Left ventricle myocardium superior (tissue), 1 donor: ENCODE data around the gene FAM9C. TPM values are rescaled to one million over a fixed set of nuclear protein-coding genes. Genes with fewer than 3 reads are reported as not detected.

Experiments
- ATAC-seq: fragments of 200-7000 bp; cut with Tn5 transposase; one replicate; pipeline ENCODE4 v1.9.1; 2020; ENCODE audit warnings: mild to moderate bottlenecking, moderate library complexity
- DNase-seq: peaks from one replicate; pipeline ENCODE4 v3.0.0-alpha.2; 2020
- intact Hi-C: fragments of 100-400 bp; cut with micrococcal nuclease; formaldehyde crosslinking; loops from one replicate; pipeline ENCODE4 v1.11.0; 2022
- total RNA-seq: library from RNA; stranded (reverse); fragmentation: NEBNext Ultra II Directional; extraction: Animal tissue kit (Norgen Biotek cat#: 25700); gene quantifications from one replicate; pipeline ENCODE4 v1.2.1, GENCODE V29; 2021
- donor health status: DM: no; HTN: yes; CAD: no; lungs with severe emphysema.

FAM9C gene
- total RNA-seq, 1 donor from 2014 or later = 1.2 TPM

DNA sequence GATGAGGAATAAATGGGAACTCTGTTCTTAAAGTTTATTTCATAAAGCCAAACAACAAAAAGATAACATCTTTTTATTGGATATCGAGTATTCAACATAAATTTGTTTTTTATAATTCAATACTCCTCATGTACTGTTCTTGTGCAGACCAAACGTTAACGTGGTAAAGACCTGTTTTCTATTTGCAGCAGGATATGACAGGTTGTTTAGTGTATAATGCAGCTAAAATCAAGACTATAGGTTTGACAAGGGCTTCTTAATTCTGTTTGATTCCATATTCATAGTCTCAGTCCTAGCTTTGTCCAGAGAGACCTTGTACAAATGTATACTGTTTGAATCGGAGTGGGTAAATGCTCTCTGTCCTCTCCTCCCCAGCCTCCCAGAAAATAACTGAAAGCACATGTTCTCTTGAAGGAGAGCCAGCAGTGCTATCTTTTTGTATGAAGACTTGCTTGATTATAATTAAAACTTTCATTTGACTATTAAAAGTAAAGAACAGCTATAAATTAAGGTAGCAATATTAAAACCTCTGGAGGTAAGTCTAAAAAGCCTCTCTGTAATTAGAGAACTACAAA lies 51.8 kb downstream of the FAM9C start:
- intact Hi-C loops = no loop called here
- no peak for DNase-seq
- no peak for ATAC-seq

DNA sequence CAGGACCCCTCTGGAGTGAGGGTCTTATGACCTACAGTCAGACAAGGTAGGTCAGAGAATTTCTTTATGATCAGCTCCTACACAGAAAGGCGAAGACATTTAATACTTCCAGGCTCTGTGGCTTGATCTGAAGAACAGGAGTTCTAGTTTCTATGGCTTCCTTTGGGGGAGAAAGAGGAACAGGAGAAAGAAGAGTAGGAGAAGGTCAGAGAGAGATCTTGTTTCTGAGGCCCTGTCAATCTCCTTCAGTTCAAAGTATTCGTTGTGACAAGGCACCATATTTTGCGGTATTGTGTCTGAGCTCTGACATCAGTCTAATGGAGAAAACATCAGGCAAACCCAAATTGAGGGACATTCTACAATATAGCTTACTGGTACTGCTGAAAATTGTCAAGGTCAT lies 52.8 kb downstream of the FAM9C start:
- ATAC-seq (no peak), DNase-seq (no peak)
- intact Hi-C loops = no loop called here

DNA sequence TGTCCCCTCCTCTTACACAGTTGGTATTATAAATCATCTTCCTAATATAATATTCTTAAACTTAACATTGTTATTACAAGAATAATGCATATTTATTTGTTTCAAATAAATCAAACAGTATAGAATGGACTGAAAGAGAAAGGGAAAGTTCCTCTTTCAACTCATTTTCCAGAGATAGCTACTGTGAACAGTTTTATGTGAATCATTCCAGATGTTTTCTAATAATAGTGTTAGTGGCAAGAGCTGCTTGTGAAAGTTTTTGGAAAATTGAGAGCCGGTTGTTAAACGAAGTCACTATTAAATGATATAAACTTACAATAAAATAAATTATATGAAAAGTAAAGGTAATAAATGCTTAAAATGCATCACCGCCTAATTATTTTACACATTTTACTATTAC lies 55.0 kb downstream of the FAM9C start:
- intact Hi-C loops = no loop called here
- DNase-seq (no peak), ATAC-seq (no peak)

DNA sequence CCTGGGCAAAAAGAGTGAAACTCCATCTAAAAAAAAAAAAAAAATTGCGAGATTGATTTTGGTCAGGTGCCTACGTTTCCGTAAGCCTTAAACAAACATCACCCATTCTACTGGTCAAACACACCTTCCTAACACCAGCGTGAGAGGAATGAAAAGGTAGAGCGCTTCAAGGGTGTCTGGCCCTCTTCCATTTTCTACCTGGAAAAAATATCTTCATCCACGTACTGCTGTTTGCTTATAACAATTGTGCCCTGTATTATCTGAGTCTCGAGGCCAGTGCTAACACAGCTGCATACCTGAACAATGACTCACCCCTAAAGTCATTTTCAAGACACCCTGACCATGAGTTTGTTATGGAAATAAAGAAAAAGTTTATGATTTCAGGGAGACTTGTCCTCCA lies 55.6 kb downstream of the FAM9C start:
- intact Hi-C loops = no loop called here
- no peak for DNase-seq
- ATAC-seq = peak; percentile 60

DNA sequence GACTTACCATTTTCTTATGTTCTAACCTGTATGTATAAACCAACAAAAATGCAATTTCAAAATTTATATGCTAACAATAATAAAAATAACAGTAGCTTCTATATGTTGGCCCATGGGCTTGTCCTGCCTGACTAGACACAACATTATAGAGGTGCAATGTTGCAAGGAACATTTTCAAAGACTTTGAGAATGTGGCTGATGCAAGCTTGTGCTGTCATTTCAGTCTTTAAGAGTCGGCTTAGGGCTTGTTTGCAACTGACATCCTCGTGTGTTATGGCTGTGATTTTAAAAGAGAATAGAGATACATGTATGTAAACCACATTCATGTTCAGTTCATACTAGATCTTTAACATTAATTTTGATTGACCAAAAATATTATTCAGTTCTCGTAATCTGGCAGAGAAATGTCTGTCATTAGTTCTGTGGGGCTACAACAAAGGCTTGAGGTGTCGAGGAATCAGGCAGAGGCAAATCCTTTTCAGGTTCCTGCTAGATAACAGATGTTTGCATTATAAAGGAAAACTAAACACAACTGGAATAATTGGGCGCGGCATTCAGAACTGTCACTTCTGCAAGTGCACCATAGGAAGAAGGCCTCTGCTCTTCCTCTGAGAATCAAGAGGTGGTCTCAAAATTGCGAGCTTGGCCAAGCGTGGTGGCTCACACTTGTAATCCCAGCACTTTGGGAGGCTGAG lies 56.4 kb downstream of the FAM9C start:
- intact Hi-C loops = no loop called here
- DNase-seq (no peak), ATAC-seq (no peak)

DNA sequence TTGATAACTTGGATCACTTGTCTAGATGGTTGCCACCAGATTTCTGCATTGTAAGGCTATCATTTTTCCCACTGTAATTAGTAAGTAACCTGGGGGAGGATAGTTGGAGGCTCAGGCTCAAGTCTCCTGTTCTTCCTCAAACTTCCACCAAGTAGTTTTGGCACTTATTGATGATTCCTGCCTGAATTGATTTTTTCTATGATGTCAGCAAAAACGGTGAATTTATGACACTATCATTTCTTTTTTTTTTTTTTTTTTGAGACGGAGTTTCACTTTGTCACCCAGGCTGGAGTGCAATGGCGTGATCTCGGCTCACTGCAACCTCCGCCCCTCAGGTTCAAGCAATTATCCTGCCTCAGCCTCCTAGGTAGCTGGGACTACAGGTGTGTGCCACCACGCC lies 57.1 kb downstream of the FAM9C start:
- intact Hi-C loops = no loop called here
- ATAC-seq (no peak), DNase-seq (no peak)

DNA sequence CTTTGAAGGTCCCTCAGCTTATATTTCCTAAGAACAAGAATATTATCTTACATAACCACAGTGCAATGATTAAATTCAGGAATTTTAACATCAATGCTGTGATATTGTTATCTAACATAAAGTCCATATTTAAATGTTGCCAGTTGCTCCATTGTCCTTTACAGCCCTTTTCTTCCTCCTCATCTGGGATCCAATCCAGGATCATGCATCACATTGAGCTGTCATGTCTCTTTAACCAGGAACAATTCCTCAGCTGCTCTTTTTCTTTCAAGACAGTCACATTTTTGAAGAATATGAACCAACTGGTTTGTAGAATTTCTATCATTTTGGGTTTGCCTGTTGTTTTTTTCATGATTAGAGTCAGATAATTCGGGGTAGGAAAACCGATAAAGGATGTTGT lies 57.5 kb downstream of the FAM9C start:
- DNase-seq = no peak
- ATAC-seq = no peak
- intact Hi-C loops = no loop called here

DNA sequence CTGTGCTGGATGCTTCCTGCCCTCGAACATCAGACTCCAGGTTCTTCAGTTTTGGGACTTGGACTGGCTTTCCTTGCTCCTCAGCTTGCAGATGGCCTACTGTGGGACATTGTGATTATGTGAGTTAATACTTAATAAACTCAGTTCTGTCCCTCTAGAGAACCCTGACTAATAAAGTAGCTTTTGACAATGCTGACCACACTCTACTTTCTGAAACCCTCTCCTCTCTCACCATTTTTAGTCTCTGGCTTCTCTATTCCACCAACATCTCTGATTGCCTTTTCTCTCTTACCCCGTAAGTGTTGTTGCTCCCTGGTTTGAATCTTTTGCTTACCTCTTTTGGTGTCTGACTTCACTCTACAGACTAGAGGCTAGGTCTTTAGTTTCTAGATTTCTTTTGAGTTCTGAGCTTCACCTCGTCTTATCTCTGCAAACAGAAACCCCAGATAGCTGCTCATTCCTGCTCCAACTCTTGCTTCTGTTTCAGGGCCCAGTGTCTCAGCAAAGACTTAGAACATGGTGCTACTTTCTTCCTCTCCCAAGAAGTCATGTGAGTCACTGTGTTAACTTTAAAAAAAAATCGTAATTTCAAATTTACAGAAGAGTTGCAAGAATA lies 58.1 kb downstream of the FAM9C start:
- no peak for ATAC-seq
- intact Hi-C loops = no loop called here

More for the DNA sequence above, 58.1 kb downstream of the FAM9C start:
- DNase-seq = no peak

Other genes with a start within 250 kb of the FAM9C start
- 0.67 TPM for gene TLR7, start 177.5 kb downstream of the FAM9C start, total RNA-seq
- 1.4 TPM for gene TLR8, start 138.0 kb downstream of the FAM9C start, total RNA-seq
- gene TMSB4X, start 69.5 kb downstream of the FAM9C start, total RNA-seq = 942 TPM